UCSD-AML1 (cell line): ENCODE data around the gene ASMTL.
A peak's percentile ranks its signal among the peaks of the same experiment; 100 is the strongest.

Source experiments
- DNase-seq: peaks from one replicate; lab custom pipeline; 2025; ENCODE audit not compliant: unreplicated experiment; lab: John Stamatoyannopoulos, UW

Gene ASMTL

DNA sequence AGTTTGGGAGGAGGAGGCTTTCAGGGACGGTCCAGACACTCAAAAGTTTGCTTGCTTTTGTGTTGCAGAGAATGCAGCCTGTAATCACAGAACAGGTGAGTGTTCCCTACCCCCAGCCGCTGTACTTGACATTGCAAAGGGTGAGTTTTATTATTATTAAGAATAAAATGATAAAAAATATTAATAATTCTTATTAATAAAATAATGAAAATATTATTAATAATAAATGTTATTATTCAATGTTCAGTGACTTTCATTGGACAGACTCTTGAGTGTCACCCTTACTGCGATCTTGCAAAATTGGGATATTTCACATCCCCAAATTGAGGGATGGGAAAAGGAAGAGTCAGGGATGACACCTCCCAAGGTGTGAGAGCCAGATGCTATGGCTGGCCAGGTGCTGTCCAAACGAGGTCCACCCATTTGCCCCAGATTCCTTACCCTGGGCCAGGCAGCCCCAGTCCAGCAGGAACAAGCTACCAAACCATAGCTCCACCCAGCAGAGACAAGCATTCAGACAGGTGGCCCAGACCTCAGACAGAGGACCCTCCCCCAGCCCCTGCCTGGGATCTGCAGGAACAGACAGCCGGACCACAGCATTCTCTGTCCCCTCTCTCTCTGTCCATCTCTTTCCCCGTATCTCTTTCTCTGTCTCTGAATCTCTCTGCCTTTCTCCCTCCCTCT is 93.8 kb downstream of the ASMTL start:
- no peak for DNase-seq

DNA sequence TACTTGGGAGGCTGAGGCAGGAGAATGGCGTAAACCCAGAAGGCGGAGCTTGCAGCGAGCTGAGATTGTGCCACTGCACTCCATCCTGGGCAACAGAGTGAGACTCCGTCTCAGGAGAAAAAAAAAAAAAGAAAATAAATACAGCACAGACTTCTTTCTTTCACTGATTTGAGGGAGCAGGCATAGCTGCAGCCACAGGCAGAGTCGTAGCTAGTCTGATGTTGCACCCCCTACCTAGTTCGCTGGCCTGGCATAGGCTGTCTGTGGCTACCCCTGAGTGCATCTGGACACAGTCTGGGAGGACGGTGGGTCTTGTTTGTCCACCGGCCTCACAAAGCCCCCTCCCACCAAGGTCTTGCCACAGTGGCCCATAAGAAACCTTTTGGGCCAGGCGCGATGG is 94.7 kb downstream of the ASMTL start:
- DNase-seq: no peak

DNA sequence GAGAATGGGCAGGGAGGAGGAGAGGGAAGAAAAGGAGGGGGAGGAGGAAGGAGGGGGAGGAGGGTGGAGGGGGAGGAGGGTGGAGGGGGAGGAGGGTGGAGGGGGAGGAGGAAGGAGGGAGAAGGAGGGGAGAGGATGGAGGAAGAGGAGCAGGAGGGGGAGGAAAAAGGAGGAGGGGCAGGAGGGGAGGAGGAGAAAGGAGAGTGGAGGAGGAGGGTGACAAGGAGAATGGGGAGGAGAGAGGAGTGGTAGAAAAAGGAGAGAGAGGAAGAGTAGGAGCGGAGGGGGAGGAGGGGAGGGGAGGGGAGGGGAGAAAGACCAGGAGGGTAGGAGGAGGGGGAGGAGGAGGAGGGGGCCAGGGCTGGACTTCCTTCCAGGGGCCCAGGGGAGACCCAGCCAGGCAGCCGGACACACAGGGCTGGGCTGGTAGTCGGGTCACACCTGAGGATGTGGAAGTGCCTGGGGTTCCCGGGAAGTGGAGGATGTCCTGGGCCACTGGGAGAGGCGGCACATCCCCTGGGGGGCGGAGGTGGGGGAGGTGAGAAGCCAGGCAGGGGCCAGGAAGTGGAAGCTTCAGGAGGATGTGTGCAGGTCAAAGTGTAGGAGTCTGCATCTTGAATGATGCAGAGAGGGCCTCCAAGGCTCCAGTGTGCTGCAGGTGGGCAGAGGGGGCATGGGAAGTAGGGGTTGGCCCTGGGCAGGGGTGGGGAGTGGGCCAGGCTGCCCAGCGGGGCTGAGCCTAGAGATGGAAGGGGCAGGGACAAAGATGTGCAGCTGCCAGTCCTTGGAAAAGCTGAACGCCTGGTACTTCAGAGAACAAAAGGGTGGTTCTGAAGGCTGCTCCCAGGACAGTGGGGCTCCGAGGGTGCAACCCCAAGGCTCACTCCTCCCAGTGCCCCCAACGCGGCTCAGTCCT is 97.3 kb downstream of the ASMTL start:
- DNase-seq: peak; percentile 50

DNA sequence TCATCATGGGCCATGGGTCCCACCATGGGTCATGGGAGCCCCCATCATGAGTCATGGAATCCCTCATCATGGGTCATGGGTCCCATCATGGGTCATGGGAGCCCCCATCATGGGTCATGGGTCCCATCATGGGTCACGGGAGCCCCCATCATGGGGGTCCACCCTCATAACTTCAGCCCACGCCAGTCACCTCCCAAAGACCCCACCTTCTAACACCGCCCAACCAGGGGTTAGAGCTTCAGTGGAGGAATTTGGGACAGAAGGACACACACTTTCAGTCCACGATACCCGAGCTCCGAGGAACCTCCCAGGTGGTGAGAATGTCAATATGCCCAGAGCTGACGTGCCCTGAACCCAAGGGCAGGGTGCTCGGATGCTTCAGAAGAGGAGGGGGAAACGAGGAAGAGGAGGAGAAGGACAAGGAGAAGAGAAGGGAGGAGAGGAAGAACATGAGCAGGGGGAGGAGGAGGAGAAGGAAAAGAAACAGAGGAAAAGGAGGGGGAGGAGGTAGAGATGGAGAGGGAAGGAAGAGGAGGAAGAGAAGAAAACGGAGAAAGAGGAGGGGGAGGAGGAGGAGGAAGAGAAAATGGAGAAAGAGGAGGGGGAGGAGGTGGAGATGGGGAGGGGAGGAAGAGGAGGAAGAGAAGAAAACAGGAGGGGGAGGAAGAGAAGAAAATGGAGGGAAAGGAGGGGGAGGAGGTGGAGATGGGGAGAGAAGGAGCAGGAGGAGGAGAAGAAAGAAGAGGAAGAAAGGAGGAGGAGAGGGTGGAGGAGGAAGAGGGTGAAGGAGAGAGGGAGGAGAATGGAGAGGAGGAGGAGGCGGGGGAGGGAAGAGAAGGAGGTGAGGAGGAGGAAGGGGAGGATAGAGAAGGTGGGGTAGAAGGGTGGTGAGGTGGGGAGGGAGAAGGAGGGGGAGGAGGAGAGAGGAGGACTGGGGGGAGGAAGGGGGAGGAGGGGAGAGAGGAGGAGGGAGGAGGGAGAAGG is 98.4 kb downstream of the ASMTL start:
- no peak for DNase-seq
